Effector memory CD4-positive, alpha-beta T cell (primary cell): ENCODE data around the gene CLEC18B.
A peak's percentile ranks its signal among the peaks of the same experiment; 100 is the strongest.
"Not testable (repeated sequence)": the region's sequence is repeated elsewhere in the genome, so short reads cannot be mapped to it uniquely, and the experiment has no call there.

Experiments used
- DNase-seq, 3 donors: peaks; one replicate each; pipeline ENCODE4 v3.0.0-alpha.2; 2020
- H3K27ac ChIP-seq: 2 replicates; pipeline ENCODE4 v1.7.0; 2013; ENCODE audit warnings: mild to moderate bottlenecking, low read length, moderate library complexity; ENCODE audit not compliant: insufficient read depth, poor library complexity, severe bottlenecking
- H3K27me3 ChIP-seq: replicated peaks from 2 replicates; pipeline ENCODE4 v1.7.0; 2013; ENCODE audit warnings: mild to moderate bottlenecking, low read length; ENCODE audit not compliant: insufficient read depth, control insufficient read depth, poor library complexity, severe bottlenecking
- H3K36me3 ChIP-seq: 2 replicates; pipeline ENCODE4 v1.7.0; 2013; ENCODE audit warnings: mild to moderate bottlenecking, low read length, moderate library complexity; ENCODE audit not compliant: control insufficient read depth, insufficient read depth
- H3K4me1 ChIP-seq: 2 replicates; pipeline ENCODE4 v1.7.0; 2013; ENCODE audit warnings: low read length, mild to moderate bottlenecking; ENCODE audit not compliant: control insufficient read depth, insufficient read depth, poor library complexity, severe bottlenecking
- H3K4me3 ChIP-seq: 2 replicates; pipeline ENCODE4 v1.7.0; 2013; ENCODE audit warnings: low read length, low read depth, mild to moderate bottlenecking; ENCODE audit not compliant: insufficient read depth, poor library complexity, severe bottlenecking
- H3K9me3 ChIP-seq: 2 replicates; pipeline ENCODE4 v1.7.0; 2013; ENCODE audit warnings: mild to moderate bottlenecking, low read length, moderate library complexity; ENCODE audit not compliant: control insufficient read depth

The CLEC18B gene

GRCh38 chr16:74391454-74392050, 29.7 kb downstream of the CLEC18B start:
- H3K4me3 ChIP-seq, H3K27me3 ChIP-seq, H3K36me3 ChIP-seq, H3K4me1 ChIP-seq, H3K9me3 ChIP-seq, DNase-seq, H3K27ac ChIP-seq: not testable (repeated sequence)

- not testable (repeated sequence) for H3K9me3 ChIP-seq, H3K36me3 ChIP-seq, H3K27ac ChIP-seq, H3K4me3 ChIP-seq, DNase-seq, H3K27me3 ChIP-seq, H3K4me1 ChIP-seq
These were observed 38.8 kb downstream of the CLEC18B start for GRCh38 chr16:74382339-74383034.

- H3K36me3 ChIP-seq, H3K27ac ChIP-seq, H3K9me3 ChIP-seq, H3K4me3 ChIP-seq, H3K4me1 ChIP-seq, DNase-seq, H3K27me3 ChIP-seq: not testable (repeated sequence)
These were observed 47.5 kb downstream of the CLEC18B start for GRCh38 chr16:74373847-74374184.

GRCh38 chr16:74372953-74373846, 48.1 kb downstream of the CLEC18B start:
- Histone ChIP-seq H3K9me3 (no peaks in the 10 kb centered on the region), H3K4me1 (no peaks in the 10 kb centered on the region), H3K27me3 (no peaks in the 10 kb centered on the region), H3K4me3 (no peak overlapping the region), H3K27ac (no peak overlapping the region), H3K36me3 (no peaks in the 10 kb centered on the region)
- DNase-seq: no peak

- DNase-seq: no peak
These were observed 48.9 kb downstream of the CLEC18B start for GRCh38 chr16:74372369-74372768.

GRCh38 chr16:74370338-74371135, 50.7 kb downstream of the CLEC18B start:
- DNase-seq, H3K4me1 ChIP-seq, H3K9me3 ChIP-seq, H3K27ac ChIP-seq, H3K4me3 ChIP-seq, H3K27me3 ChIP-seq, H3K36me3 ChIP-seq: not testable (repeated sequence)

More at GRCh38 chr16:74372369-74372768, 48.9 kb downstream of the CLEC18B start:
- Histone ChIP-seq H3K9me3 (no peaks in the 10 kb centered on the region), H3K4me1 (no peaks in the 10 kb centered on the region), H3K4me3 (no peak overlapping the region), H3K36me3 (no peaks in the 10 kb centered on the region), H3K27ac (no peak overlapping the region), H3K27me3 (no peaks in the 10 kb centered on the region)

- Histone ChIP-seq H3K27ac (peak overlapping the region; percentile 75), H3K4me3 (peak overlapping the region; percentile 70)
- not testable (repeated sequence) for H3K36me3 ChIP-seq, H3K27me3 ChIP-seq, H3K9me3 ChIP-seq, H3K4me1 ChIP-seq
- peak; percentile 94 to 98 (median 97) for DNase-seq
These were observed 53.0 kb downstream of the CLEC18B start for GRCh38 chr16:74368002-74368911.

GRCh38 chr16:74367469-74368001, 53.7 kb downstream of the CLEC18B start:
- peak overlapping the region; percentile 70 for H3K4me3 ChIP-seq
- H3K36me3 ChIP-seq, H3K27me3 ChIP-seq, H3K9me3 ChIP-seq, H3K4me1 ChIP-seq: not testable (repeated sequence)
- peak in 2 of 3 donors; percentile 14 to 38 for DNase-seq
- H3K27ac ChIP-seq: peak overlapping the region; percentile 75
